HepG2 (cell line): Measurements from ENCODE around the gene JMJD4. TPM values are rescaled to one million over a fixed set of nuclear protein-coding genes. Genes with fewer than 3 reads are reported as not detected.
A peak's percentile ranks its signal among the peaks of the same experiment; 100 is the strongest.

Experiments
- CC2D1A ChIP-seq: sonication (generic); formaldehyde crosslinking; IDR thresholded peaks from 2 replicates; pipeline ENCODE4 v1.8.1; 2023; ENCODE audit warnings: mild to moderate bottlenecking, missing genetic modification reagents
- CSRNP2 ChIP-seq: sonication (generic); formaldehyde crosslinking; conservative IDR thresholded peaks from 2 replicates; pipeline ENCODE4 v1.8.0; 2022; ENCODE audit warnings: low read depth, missing genetic modification reagents
- EHMT2 ChIP-seq: fragments of 200-600 bp; sonication (generic); IDR thresholded peaks from 2 replicates; pipeline ENCODE4 v1.7.0; 2017; ENCODE audit warnings: antibody characterized with exemption, low read depth, low read length, borderline replicate concordance
- FOXP4 ChIP-seq: sonication (generic); formaldehyde crosslinking; IDR thresholded peaks from 2 replicates; pipeline ENCODE4 v1.4.0; 2020; ENCODE audit warnings: missing genetic modification reagents
- HOXA5 ChIP-seq: sonication (generic); formaldehyde crosslinking; IDR thresholded peaks from 2 replicates; pipeline ENCODE4 v1.4.0; 2020; ENCODE audit warnings: missing genetic modification reagents
- HOXD1 ChIP-seq: sonication (generic); formaldehyde crosslinking; IDR thresholded peaks from 2 replicates; pipeline ENCODE4 v1.5.0; 2020; ENCODE audit warnings: missing genetic modification reagents
- IRX3 ChIP-seq: sonication (generic); formaldehyde crosslinking; IDR thresholded peaks from 2 replicates; pipeline ENCODE4 v1.8.1; 2023; ENCODE audit warnings: mild to moderate bottlenecking, low read depth, missing genetic modification reagents, borderline replicate concordance
- LCORL ChIP-seq, 2 experiments: fragments of 450-650 bp in 1 of 2; sonication (generic) in 1 of 2; formaldehyde crosslinking in 1 of 2; IDR thresholded peaks; 2 replicates each; pipeline versions ENCODE4 v1.5.0 to v1.6.1; 2017 to 2020; ENCODE audit warnings: antibody characterized with exemption in 1 of 2, missing genetic modification reagents in 1 of 2
- MATR3 ChIP-seq: sonication (generic); formaldehyde crosslinking; IDR thresholded peaks from 2 replicates; pipeline ENCODE4 v1.4.0; 2020; ENCODE audit warnings: missing genetic modification reagents
- MXD4 ChIP-seq: IDR thresholded peaks from 2 replicates; pipeline ENCODE4 v1.6.1; 2016; ENCODE audit warnings: mild to moderate bottlenecking, missing biosample characterization, missing genetic modification reagents
- NFIC ChIP-seq: IDR thresholded peaks from 2 replicates; pipeline ENCODE4 v1.6.1; 2012; ENCODE audit warnings: mild to moderate bottlenecking, low read length, inconsistent platforms
- NFKB2 ChIP-seq: sonication (generic); formaldehyde crosslinking; IDR thresholded peaks from 2 replicates; pipeline ENCODE4 v1.4.0; 2020; ENCODE audit warnings: missing genetic modification reagents, borderline replicate concordance
- NR1H2 ChIP-seq: sonication (generic); formaldehyde crosslinking; IDR thresholded peaks from 2 replicates; pipeline ENCODE4 v1.8.1; 2022; ENCODE audit warnings: low read depth, missing genetic modification reagents, borderline replicate concordance
- TBX2 ChIP-seq: sonication (generic); formaldehyde crosslinking; IDR thresholded peaks from 2 replicates; pipeline ENCODE4 v1.5.0; 2020; ENCODE audit warnings: missing genetic modification reagents, mild to moderate bottlenecking, borderline replicate concordance
- TBX3 ChIP-seq: fragments of 450-650 bp; IDR thresholded peaks from 2 replicates; pipeline ENCODE4 v1.6.1; 2017; ENCODE audit warnings: antibody characterized with exemption, mild to moderate bottlenecking, inconsistent platforms, borderline replicate concordance
- ZMYM2 ChIP-seq: sonication (generic); formaldehyde crosslinking; IDR thresholded peaks from 2 replicates; pipeline ENCODE4 v1.8.0; 2022; ENCODE audit warnings: mild to moderate bottlenecking, missing genetic modification reagents
- ZNF101 ChIP-seq: sonication (generic); formaldehyde crosslinking; IDR thresholded peaks from 2 replicates; pipeline ENCODE4 v1.4.0; 2020; ENCODE audit warnings: mild to moderate bottlenecking, low read depth, missing genetic modification reagents, borderline replicate concordance
- ZNF143 ChIP-seq: sonication (generic); formaldehyde crosslinking; IDR thresholded peaks from 2 replicates; pipeline ENCODE4 v1.4.0; 2020; ENCODE audit warnings: missing genetic modification reagents
- ZNF232 ChIP-seq: sonication (generic); formaldehyde crosslinking; IDR thresholded peaks from 2 replicates; pipeline ENCODE4 v1.4.0; 2020; ENCODE audit warnings: missing genetic modification reagents, borderline replicate concordance
- ZNF251 ChIP-seq: sonication (generic); formaldehyde crosslinking; IDR thresholded peaks from 2 replicates; pipeline ENCODE4 v1.9.0; 2021; ENCODE audit warnings: mild to moderate bottlenecking, missing genetic modification reagents
- ZNF335 ChIP-seq: sonication (generic); formaldehyde crosslinking; IDR thresholded peaks from 2 replicates; pipeline ENCODE4 v1.4.0; 2020; ENCODE audit warnings: missing genetic modification reagents
- ZNF33A ChIP-seq: sonication (generic); formaldehyde crosslinking; IDR thresholded peaks from 2 replicates; pipeline ENCODE4 v1.5.1; 2020; ENCODE audit warnings: missing genetic modification reagents, mild to moderate bottlenecking, moderate library complexity, borderline replicate concordance
- ZNF550 ChIP-seq: sonication (generic); formaldehyde crosslinking; IDR thresholded peaks from 2 replicates; pipeline ENCODE4 v1.4.0; 2020; ENCODE audit warnings: mild to moderate bottlenecking, missing genetic modification reagents, borderline replicate concordance
- polyA plus RNA-seq, 8 experiments: library from polyadenylated mRNA; depleted of rRNA in 3 of 8; stranded (reverse) in 7 of 8; unstranded in 1 of 8; fragments of >200 nt; fragmentation: Illumina TruSeq in 4 of 8; extraction: Trizol in 4 of 8; gene quantifications; 2 replicates each; pipeline versions ENCODE4 v1.2.1 to v1.2.3, GENCODE V29; 2011 to 2016; ENCODE audit warnings: low read depth in 4 of 8, missing spikeins in 1 of 8, mixed read lengths in 1 of 8; ENCODE audit not compliant: insufficient read depth in 1 of 8
- total RNA-seq, 5 experiments: library from RNA; depleted of rRNA; stranded (reverse); fragments of >200 nt; fragmentation: Illumina TruSeq; extraction: Trizol; gene quantifications; 2 replicates each; pipeline ENCODE4 v1.2.3, GENCODE V29; 2016; ENCODE audit warnings: low read depth in 1 of 5
- TF ChIP-seq, protein P1 (sequence below): sonication (generic); formaldehyde crosslinking; IDR thresholded peaks from 2 replicates; pipeline ENCODE4 v1.4.0; 2020; ENCODE audit warnings: missing genetic modification reagents
- TF ChIP-seq, protein P2 (sequence below): sonication (generic); formaldehyde crosslinking; IDR thresholded peaks from 2 replicates; pipeline ENCODE4 v1.8.0; 2022; ENCODE audit warnings: mild to moderate bottlenecking, missing genetic modification reagents, moderate library complexity

Gene JMJD4
- total and polyA plus RNA-seq, 2 of the 13 experiments (the other 11 are each of a cell fraction or from before 2014, with no cell fraction given) = 10.2 to 29.0 TPM

DNA sequence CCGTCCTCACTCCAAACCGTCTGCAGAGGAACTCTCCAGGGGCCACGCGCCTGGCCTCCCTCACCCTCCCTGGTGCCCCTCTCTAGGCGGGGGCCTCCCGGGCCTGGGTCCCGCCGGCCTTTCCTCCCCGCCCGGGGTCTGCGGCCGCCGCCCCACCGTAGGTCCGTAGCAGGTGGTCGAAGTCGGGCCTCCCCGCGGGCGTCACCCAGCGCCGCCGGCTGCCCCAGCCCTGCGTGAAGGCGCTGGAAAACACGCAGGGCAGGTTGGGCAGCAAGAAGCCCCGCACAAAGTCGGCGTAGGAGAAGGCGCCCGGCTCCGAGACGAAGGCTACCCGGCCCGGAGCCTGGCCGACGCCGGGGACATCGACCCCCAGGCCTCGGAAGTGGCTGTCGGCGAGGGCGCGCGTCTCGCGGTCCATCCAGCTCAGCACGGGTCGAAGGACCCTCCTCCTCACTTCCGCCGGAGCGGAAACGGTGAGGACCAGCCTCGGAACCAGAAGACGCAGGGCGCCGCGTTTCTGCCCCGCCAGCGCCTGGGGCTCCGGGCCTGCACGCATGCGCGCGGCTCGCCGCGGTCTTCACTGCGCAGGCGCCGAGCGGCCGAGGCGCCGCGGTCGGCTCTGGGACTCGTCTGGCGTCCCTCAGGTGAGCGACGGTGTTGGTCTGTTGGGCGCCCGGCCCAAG lies at the start of gene JMJD4, which contains the start of gene SNAP47 (continued):
- TF ChIP-seq ZNF143 (CRISPR knock-in tag) = peak; percentile 85
- peak; percentile 85 for TF ChIP-seq HOXD1
- peak; percentile 83; the same call in 1 of the 2 replicates for TF ChIP-seq TBX2
- no peak for TF ChIP-seq EHMT2
- TF ChIP-seq ZNF232 = peak; percentile 90
- no peak for TF ChIP-seq MATR3 (CRISPR knock-in tag)
- 0 out of 2 replicates have a peak, but pooled peaks have one; percentile 59 for TF ChIP-seq ZNF550 (CRISPR knock-in tag)
- no peak for TF ChIP-seq CC2D1A (CRISPR knock-in tag)
- TF ChIP-seq, protein P1, sequence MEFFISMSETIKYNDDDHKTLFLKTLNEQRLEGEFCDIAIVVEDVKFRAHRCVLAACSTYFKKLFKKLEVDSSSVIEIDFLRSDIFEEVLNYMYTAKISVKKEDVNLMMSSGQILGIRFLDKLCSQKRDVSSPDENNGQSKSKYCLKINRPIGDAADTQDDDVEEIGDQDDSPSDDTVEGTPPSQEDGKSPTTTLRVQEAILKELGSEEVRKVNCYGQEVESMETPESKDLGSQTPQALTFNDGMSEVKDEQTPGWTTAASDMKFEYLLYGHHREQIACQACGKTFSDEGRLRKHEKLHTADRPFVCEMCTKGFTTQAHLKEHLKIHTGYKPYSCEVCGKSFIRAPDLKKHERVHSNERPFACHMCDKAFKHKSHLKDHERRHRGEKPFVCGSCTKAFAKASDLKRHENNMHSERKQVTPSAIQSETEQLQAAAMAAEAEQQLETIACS (CRISPR knock-in tag) = peak; percentile 80
- TF ChIP-seq NR1H2 (CRISPR knock-in tag) = peak; percentile 26; the same call in 1 of the 2 replicates
- TF ChIP-seq ZMYM2 (CRISPR knock-in tag) = no peak
- TF ChIP-seq IRX3 (CRISPR knock-in tag) = peak; percentile 94; the same call in 1 of the 2 replicates
- no peak for TF ChIP-seq TBX3
- peak; percentile 92 for TF ChIP-seq MXD4
- no peak for TF ChIP-seq CSRNP2 (CRISPR knock-in tag)
- no peak for TF ChIP-seq LCORL (IDR thresholded peaks at IDR 0.05)
- peak; percentile 71 for TF ChIP-seq LCORL (CRISPR knock-in tag; IDR thresholded peaks at IDR 0.05)
- TF ChIP-seq ZNF101 = no peak; the same call in 1 of the 2 replicates
- no peak for TF ChIP-seq ZNF33A
- TF ChIP-seq, protein P2, sequence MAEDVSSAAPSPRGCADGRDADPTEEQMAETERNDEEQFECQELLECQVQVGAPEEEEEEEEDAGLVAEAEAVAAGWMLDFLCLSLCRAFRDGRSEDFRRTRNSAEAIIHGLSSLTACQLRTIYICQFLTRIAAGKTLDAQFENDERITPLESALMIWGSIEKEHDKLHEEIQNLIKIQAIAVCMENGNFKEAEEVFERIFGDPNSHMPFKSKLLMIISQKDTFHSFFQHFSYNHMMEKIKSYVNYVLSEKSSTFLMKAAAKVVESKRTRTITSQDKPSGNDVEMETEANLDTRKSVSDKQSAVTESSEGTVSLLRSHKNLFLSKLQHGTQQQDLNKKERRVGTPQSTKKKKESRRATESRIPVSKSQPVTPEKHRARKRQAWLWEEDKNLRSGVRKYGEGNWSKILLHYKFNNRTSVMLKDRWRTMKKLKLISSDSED (CRISPR knock-in tag) = no peak
- TF ChIP-seq FOXP4 = 0 out of 2 replicates have a peak, but pooled peaks have one; percentile 38
- TF ChIP-seq HOXA5 (CRISPR knock-in tag) = peak; percentile 86
- no peak for TF ChIP-seq ZNF251 (CRISPR knock-in tag)
- peak; percentile 92 for TF ChIP-seq ZNF335 (CRISPR knock-in tag)
- peak; percentile 87; the same call in 1 of the 2 replicates for TF ChIP-seq NFKB2 (CRISPR knock-in tag)
- TF ChIP-seq NFIC = no peak
